OCI-LY7 (cell line): ENCODE measurements around the gene AHR.

Experiments used
- EZH2phosphoT487 ChIP-seq: fragments of 200-600 bp; sonication (generic); IDR thresholded peaks from 2 replicates; pipeline ENCODE4 v1.6.1; 2018; ENCODE audit warnings: low read depth, borderline replicate concordance, mild to moderate bottlenecking, mixed run types, antibody characterized with exemption, low read length, moderate library complexity, mixed read lengths
- TF ChIP-seq, protein P1 (sequence below): fragments of 200-600 bp; sonication (generic); conservative IDR thresholded peaks from 2 replicates; pipeline ENCODE4 v1.5.1; 2014; ENCODE audit warnings: mild to moderate bottlenecking, antibody characterized with exemption, low read length, moderate library complexity, mixed read lengths

- TF ChIP-seq, protein P1, sequence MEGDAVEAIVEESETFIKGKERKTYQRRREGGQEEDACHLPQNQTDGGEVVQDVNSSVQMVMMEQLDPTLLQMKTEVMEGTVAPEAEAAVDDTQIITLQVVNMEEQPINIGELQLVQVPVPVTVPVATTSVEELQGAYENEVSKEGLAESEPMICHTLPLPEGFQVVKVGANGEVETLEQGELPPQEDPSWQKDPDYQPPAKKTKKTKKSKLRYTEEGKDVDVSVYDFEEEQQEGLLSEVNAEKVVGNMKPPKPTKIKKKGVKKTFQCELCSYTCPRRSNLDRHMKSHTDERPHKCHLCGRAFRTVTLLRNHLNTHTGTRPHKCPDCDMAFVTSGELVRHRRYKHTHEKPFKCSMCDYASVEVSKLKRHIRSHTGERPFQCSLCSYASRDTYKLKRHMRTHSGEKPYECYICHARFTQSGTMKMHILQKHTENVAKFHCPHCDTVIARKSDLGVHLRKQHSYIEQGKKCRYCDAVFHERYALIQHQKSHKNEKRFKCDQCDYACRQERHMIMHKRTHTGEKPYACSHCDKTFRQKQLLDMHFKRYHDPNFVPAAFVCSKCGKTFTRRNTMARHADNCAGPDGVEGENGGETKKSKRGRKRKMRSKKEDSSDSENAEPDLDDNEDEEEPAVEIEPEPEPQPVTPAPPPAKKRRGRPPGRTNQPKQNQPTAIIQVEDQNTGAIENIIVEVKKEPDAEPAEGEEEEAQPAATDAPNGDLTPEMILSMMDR: no peak
- TF ChIP-seq EZH2phosphoT487: no peak
Observed at GRCh38 chr7:17269341-17270221, 28.9 kb upstream of the AHR start.
